WI38 (cell line): ENCODE data around the gene DUSP7.

ENCODE experiments used
- H3K4me3 ChIP-seq: 2 replicates; pipeline ENCODE4 v1.5.1; 2011; ENCODE audit warnings: low read depth, mild to moderate bottlenecking, control low read depth, low read length
- CTCF ChIP-seq: IDR thresholded peaks from 2 replicates; pipeline ENCODE4 v1.5.1; 2012; ENCODE audit warnings: low read depth, mild to moderate bottlenecking, control low read depth, low read length

DUSP7 gene

GRCh38 chr3:52012699-52013098 is 43.7 kb downstream of the DUSP7 start:
- H3K4me3 ChIP-seq, result no peak overlapping the region
- no peak for TF ChIP-seq CTCF

DNA sequence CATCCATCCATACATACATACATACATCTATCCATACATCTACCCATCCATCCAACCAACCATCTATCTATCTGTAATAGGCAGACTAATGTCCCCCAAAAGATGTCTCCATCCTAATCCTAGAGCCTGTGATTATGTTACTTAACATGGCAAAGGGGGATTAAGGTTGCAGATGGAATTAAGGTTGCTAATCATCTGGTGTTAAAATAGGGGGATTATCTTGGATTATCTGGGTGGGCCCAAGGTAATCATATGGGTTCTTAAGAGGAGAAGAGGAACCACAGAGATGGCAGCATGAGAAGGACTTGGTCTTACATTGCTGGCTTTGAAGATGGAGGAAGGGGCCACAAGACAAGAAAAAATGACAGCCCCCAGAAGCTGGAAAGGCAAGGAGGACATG is 45.9 kb downstream of the DUSP7 start:
- TF ChIP-seq CTCF, result no peak
- no peak overlapping the region for H3K4me3 ChIP-seq

GRCh38 chr3:52007291-52007690 is 49.1 kb downstream of the DUSP7 start:
- TF ChIP-seq CTCF, result no peak
- H3K4me3 ChIP-seq, result no peak overlapping the region

- TF ChIP-seq CTCF, result no peak
- no peak overlapping the region for H3K4me3 ChIP-seq
These were observed 49.6 kb downstream of the DUSP7 start for GRCh38 chr3:52006820-52007133.

- no peak overlapping the region for H3K4me3 ChIP-seq
- no peak for TF ChIP-seq CTCF
These were observed 50.2 kb downstream of the DUSP7 start for GRCh38 chr3:52006017-52006819.

DNA sequence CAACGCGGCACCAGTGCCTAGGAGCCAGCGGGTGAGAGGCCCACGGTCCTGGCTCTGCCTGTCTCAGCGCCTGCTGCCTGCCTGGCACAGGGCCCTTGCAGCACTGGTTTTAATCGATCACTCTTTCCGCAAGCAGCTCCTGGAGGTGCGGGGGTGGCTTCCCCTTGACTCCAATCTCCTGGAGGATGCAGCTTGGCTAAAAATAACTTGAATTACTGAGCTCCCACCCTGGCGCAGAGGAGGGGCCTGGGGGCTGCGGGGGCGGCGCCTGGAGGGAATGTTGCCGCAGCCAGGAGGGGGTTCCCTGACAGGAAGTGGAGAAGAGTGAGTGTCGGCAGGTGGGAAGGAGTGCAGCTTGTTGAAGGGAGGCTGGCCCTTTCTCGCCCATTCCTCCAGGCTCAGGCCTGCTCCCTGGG is 50.8 kb downstream of the DUSP7 start:
- TF ChIP-seq CTCF, result no peak
- H3K4me3 ChIP-seq, result no peak overlapping the region

DNA sequence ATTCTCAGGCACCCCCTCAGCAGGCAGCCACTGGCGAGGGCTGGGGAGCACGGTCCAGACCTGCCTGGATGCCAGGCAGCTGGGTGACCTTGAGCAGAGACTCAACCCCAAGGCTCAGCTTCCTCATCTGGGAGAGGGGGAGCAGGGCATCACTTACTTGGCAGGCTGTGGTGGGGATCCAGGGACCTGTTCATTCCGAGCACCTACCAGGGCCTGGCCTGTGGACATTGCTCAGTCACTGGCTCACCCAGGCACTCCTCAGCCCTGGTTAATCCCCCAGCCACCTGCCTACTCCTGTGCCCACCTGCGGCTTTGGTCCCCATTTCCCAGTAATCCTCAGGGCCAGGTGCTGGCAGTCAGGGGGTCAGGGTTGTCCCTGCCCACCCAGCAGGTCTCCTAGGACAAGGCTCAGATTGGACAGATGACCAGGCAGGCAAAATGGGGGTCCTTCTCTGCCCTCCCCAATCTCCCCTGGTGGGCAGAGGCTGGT is 51.4 kb downstream of the DUSP7 start:
- no peak for TF ChIP-seq CTCF
- H3K4me3 ChIP-seq, result no peak overlapping the region
